K562 (cell line): ENCODE data around the gene SRRD. TPM values are rescaled to one million over a fixed set of nuclear protein-coding genes. Genes with fewer than 3 reads are reported as not detected.

Experiments used
- CREBBP ChIP-seq: IDR thresholded peaks from one replicate; pipeline ENCODE4 v1.6.1; 2012; ENCODE audit warnings: low read depth, mild to moderate bottlenecking, control low read depth, inconsistent platforms, low read length
- JUN ChIP-seq, 2 experiments: sonication (generic) in 1 of 2; formaldehyde crosslinking in 1 of 2; IDR thresholded peaks; 2 replicates each; pipeline versions ENCODE4 v1.6.1 to v1.8.0; 2012 to 2022; ENCODE audit warnings: borderline replicate concordance in 2 of 2, mild to moderate bottlenecking in 2 of 2, improper control_type of control experiment in 1 of 2, low read depth in 1 of 2, low read length in 1 of 2, missing genetic modification reagents in 1 of 2
- MAFG ChIP-seq: fragments of 450-650 bp; conservative IDR thresholded peaks from 2 replicates; pipeline ENCODE4 v1.6.1; 2016; ENCODE audit warnings: missing genetic modification characterization, missing compliant biosample characterization
- MIER1 ChIP-seq: fragments of 450-650 bp; IDR thresholded peaks from 2 replicates; pipeline ENCODE4 v1.6.1; 2016; ENCODE audit warnings: antibody characterized with exemption, mild to moderate bottlenecking, low read depth
- NCOR1 ChIP-seq: fragments of 450-650 bp; IDR thresholded peaks from 2 replicates; pipeline ENCODE4 v1.6.1; 2016; ENCODE audit warnings: mild to moderate bottlenecking, moderate library complexity
- OTX1 ChIP-seq: fragments of 450-650 bp; formaldehyde crosslinking; IDR thresholded peaks from 2 replicates; pipeline ENCODE4 v1.4.0; 2022; ENCODE audit warnings: mild to moderate bottlenecking
- TFAM ChIP-seq: fragments of 250-450 bp; sonication (Bioruptor Pico); conservative IDR thresholded peaks from 2 replicates; pipeline ENCODE4 v1.5.0; 2021; ENCODE audit warnings: mild to moderate bottlenecking, moderate library complexity
- ZNF609 ChIP-seq: sonication (generic); formaldehyde crosslinking; IDR thresholded peaks from 2 replicates; pipeline ENCODE4 v1.8.1; 2023; ENCODE audit warnings: missing genetic modification reagents, mild to moderate bottlenecking, borderline replicate concordance
- polyA plus RNA-seq, 8 experiments: library from polyadenylated mRNA; depleted of rRNA in 4 of 8; stranded (reverse) in 5 of 8; unstranded in 3 of 8; fragments of >200 nt; fragmentation: Nextera tagmentation in 2 of 8; fragmentation: Illumina TruSeq in 1 of 8; extraction: Ambion mirVana in 2 of 8; extraction: Trizol in 1 of 8; gene quantifications; 2 replicates each; pipeline versions ENCODE4 v1.2.1 to v1.2.3, GENCODE V29; 2011 to 2014; ENCODE audit warnings: inconsistent platforms in 1 of 8, missing spikeins in 1 of 8
- total RNA-seq, 7 experiments: library from RNA; depleted of rRNA in 6 of 7; stranded (reverse); fragments of >200 nt in 6 of 7; fragmentation: Illumina TruSeq in 2 of 7; extraction: Trizol in 2 of 7; gene quantifications; 2 replicates each; pipeline versions ENCODE4 v1.2.1 to v1.2.3, GENCODE V29; 2011 to 2021; ENCODE audit warnings: low replicate concordance in 1 of 7
- TF ChIP-seq, protein P1 (sequence below), 3 experiments: fragments of 200-800 bp in 1 of 3; fragments of 250-450 bp in 1 of 3; fragments of 450-650 bp in 1 of 3; sonication (Bioruptor Pico) in 1 of 3; sonication (Bioruptor generic) in 1 of 3; formaldehyde crosslinking in 1 of 3; IDR thresholded peaks; 2 replicates each; pipeline versions ENCODE4 v1.6.1 to v1.8.0; 2016 to 2022; ENCODE audit warnings: mild to moderate bottlenecking in 2 of 3, missing genetic modification characterization in 2 of 3, missing compliant biosample characterization in 1 of 3, moderate library complexity in 1 of 3
- TF ChIP-seq, protein P2 (sequence below): fragments of 250-450 bp; sonication (Bioruptor Pico); IDR thresholded peaks from 2 replicates; pipeline ENCODE4 v1.6.1; 2021; ENCODE audit warnings: mild to moderate bottlenecking

SRRD gene
- total and polyA plus RNA-seq, 9 of the 15 experiments (the other 6 are each of a cell fraction or from before 2014, with no cell fraction given) = 4.9 to 59.4 (median 34.4) TPM

GRCh38 chr22:26483439-26484359, at the start of gene SRRD, which contains the start of gene HPS4 (continued):
- TF ChIP-seq, protein P1, sequence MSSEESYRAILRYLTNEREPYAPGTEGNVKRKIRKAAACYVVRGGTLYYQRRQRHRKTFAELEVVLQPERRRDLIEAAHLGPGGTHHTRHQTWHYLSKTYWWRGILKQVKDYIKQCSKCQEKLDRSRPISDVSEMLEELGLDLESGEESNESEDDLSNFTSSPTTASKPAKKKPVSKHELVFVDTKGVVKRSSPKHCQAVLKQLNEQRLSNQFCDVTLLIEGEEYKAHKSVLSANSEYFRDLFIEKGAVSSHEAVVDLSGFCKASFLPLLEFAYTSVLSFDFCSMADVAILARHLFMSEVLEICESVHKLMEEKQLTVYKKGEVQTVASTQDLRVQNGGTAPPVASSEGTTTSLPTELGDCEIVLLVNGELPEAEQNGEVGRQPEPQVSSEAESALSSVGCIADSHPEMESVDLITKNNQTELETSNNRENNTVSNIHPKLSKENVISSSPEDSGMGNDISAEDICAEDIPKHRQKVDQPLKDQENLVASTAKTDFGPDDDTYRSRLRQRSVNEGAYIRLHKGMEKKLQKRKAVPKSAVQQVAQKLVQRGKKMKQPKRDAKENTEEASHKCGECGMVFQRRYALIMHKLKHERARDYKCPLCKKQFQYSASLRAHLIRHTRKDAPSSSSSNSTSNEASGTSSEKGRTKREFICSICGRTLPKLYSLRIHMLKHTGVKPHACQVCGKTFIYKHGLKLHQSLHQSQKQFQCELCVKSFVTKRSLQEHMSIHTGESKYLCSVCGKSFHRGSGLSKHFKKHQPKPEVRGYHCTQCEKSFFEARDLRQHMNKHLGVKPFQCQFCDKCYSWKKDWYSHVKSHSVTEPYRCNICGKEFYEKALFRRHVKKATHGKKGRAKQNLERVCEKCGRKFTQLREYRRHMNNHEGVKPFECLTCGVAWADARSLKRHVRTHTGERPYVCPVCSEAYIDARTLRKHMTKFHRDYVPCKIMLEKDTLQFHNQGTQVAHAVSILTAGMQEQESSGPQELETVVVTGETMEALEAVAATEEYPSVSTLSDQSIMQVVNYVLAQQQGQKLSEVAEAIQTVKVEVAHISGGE (CRISPR knock-in tag; IDR thresholded peaks at IDR 0.05) = no peak; a peak in 1 of 6 replicates
- TF ChIP-seq, protein P2, sequence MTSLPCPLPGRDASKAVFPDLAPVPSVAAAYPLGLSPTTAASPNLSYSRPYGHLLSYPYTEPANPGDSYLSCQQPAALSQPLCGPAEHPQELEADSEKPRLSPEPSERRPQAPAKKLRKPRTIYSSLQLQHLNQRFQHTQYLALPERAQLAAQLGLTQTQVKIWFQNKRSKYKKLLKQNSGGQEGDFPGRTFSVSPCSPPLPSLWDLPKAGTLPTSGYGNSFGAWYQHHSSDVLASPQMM (CRISPR knock-in tag) = no peak
- no peak for TF ChIP-seq CREBBP
- 0 out of 2 replicates have a peak, but pooled peaks have one; percentile 39 for TF ChIP-seq MIER1
- no peak for TF ChIP-seq ZNF609
- TF ChIP-seq TFAM = no peak
- peak; percentile 32; the same call in 1 of the 2 replicates for TF ChIP-seq NCOR1
- peak; percentile 61 for TF ChIP-seq JUN (IDR thresholded peaks at IDR 0.05; ENCODE audit: borderline replicate concordance, low read depth, low read length)
- 0 out of 2 replicates have a peak, but pooled peaks have one; percentile 57 for TF ChIP-seq JUN (CRISPR knock-in tag; IDR thresholded peaks at IDR 0.05; ENCODE audit: borderline replicate concordance)
- no peak for TF ChIP-seq OTX1 (CRISPR knock-in tag)
- no peak for TF ChIP-seq MAFG (tag)
